ENCODE measurements around the gene CWF19L2.

Gene CWF19L2

GRCh38 chr11:107307991-107308390, 149.6 kb downstream of the CWF19L2 start:
- Mint-ChIP-seq H3K4me1 (no peaks in the 10 kb centered on the region), H3K27ac (no peak overlapping the region), H3K9me3 (no peaks in the 10 kb centered on the region), H3K4me3 (no peak overlapping the region), H3K36me3 (ENCODE audit: low read depth) (peaks cover 34% of the 10 kb centered on the region), H3K27me3 (no peaks in the 10 kb centered on the region)
- no peak for ATAC-seq
- no peak for DNase-seq

DNA sequence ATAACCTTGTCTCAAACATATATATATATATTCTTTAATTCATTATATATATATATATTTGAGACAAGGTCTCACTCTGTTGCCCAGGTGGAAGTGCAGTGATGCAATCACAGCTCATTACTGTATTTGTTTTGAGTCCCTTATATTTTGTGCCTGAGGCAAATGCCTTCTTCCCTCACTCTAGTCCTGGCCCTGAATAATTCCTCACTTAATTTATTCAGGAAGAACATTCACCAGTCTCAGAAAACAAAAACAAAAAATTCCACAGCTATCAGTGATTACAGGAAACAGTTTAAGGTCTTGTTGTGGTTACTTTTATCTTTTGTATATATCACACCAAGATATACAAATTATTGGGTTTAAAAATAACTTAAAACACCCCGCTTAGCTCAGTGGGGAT, 155.7 kb downstream of the CWF19L2 start:
- Mint-ChIP-seq H3K36me3 (ENCODE audit: low read depth) (peaks cover 64% of the 10 kb centered on the region), H3K4me1 (no peaks in the 10 kb centered on the region), H3K27me3 (no peaks in the 10 kb centered on the region), H3K27ac (peak overlapping the region; percentile 69), H3K4me3 (no peak overlapping the region), H3K9me3 (peaks cover 12% of the 10 kb centered on the region)
- DNase-seq = no peak
- ATAC-seq = no peak

GRCh38 chr11:107293677-107294344, 163.8 kb downstream of the CWF19L2 start:
- no peak overlapping the region for H3K4me3 Mint-ChIP-seq
- no peaks in the 10 kb centered on the region for H3K27me3 Mint-ChIP-seq
- DNase-seq (no peak), ATAC-seq (no peak)
- peaks cover 51% of the 10 kb centered on the region for H3K36me3 Mint-ChIP-seq (ENCODE audit: low read depth)
- no peaks in the 10 kb centered on the region for H3K4me1 Mint-ChIP-seq
- no peak overlapping the region for H3K27ac Mint-ChIP-seq
- peaks cover 31% of the 10 kb centered on the region for H3K9me3 Mint-ChIP-seq

GRCh38 chr11:107282195-107282594, 175.4 kb downstream of the CWF19L2 start:
- DNase-seq = no peak
- Mint-ChIP-seq H3K36me3 (ENCODE audit: low read depth) (peaks cover 6% of the 10 kb centered on the region), H3K27me3 (no peaks in the 10 kb centered on the region), H3K27ac (no peak overlapping the region), H3K4me3 (no peak overlapping the region), H3K4me1 (no peaks in the 10 kb centered on the region), H3K9me3 (peaks cover 33% of the 10 kb centered on the region)
- no peak for ATAC-seq
